PC-9 (cell line): ENCODE results near the gene OR2G2. TPM values are rescaled to one million over a fixed set of nuclear protein-coding genes. Genes with fewer than 3 reads are reported as not detected.

Experiments used
- BruUV-seq: library from RNA; stranded (reverse); fragments of 400-500 nt; replicated peaks from 2 replicates; lab custom pipeline; 2021; lab: Mats Ljungman, UMichigan
- CTCF ChIA-PET: fragments of 300-600 bp; sonication (Branson Sonifier 250); formaldehyde crosslinking; loops from one replicate; lab custom pipeline; 2022; ENCODE audit warnings: antibody characterized with exemption; lab: Charles Lee
- POLR2A ChIA-PET: fragments of 300-600 bp; sonication (Branson Sonifier 250); formaldehyde crosslinking; loops from one replicate; lab custom pipeline; 2022; ENCODE audit warnings: antibody characterized with exemption; ENCODE audit not compliant: unreplicated experiment; lab: Charles Lee
- DNase-seq, 2 experiments: peaks; one replicate each; pipeline versions ENCODE4 v3.0.0 to v3.0.0-alpha.2; 2015 to 2022; ENCODE audit warnings: mixed read lengths in 1 of 2
- H2AFZ ChIP-seq: fragments of 200-600 bp; sonication (generic); 2 replicates; pipeline ENCODE4 v1.8.1; 2017; ENCODE audit warnings: antibody characterized with exemption
- H3F3A ChIP-seq: fragments of 200-600 bp; sonication (generic); 2 replicates; pipeline ENCODE4 v1.8.1; 2017; ENCODE audit warnings: antibody characterized with exemption, mild to moderate bottlenecking, low read depth; ENCODE audit not compliant: insufficient read depth
- H3K27ac ChIP-seq: fragments of 200-600 bp; sonication (generic); 2 replicates; pipeline ENCODE4 v1.6.1; 2016; ENCODE audit warnings: mixed run types
- H3K27me3 ChIP-seq: fragments of 200-600 bp; sonication (generic); 2 replicates; pipeline ENCODE4 v1.6.1; 2016; ENCODE audit warnings: low read depth, mixed run types; ENCODE audit not compliant: insufficient read depth
- H3K36me3 ChIP-seq: fragments of 200-600 bp; sonication (generic); 2 replicates; pipeline ENCODE4 v1.6.1; 2016; ENCODE audit warnings: low read depth, mixed run types
- H3K4me1 ChIP-seq: fragments of 200-600 bp; sonication (generic); replicated peaks from 2 replicates; pipeline ENCODE4 v1.6.1; 2016; ENCODE audit warnings: mixed run types; ENCODE audit not compliant: insufficient read depth
- H3K4me2 ChIP-seq: fragments of 200-600 bp; sonication (generic); 2 replicates; pipeline ENCODE4 v1.6.1; 2017; ENCODE audit warnings: mixed run types
- H3K4me3 ChIP-seq: fragments of 200-600 bp; sonication (generic); 2 replicates; pipeline ENCODE4 v1.6.1; 2016; ENCODE audit warnings: mixed run types
- H3K79me2 ChIP-seq: fragments of 200-600 bp; sonication (generic); 2 replicates; pipeline ENCODE4 v1.6.1; 2017; ENCODE audit warnings: low read depth, mixed run types
- H3K9me2 ChIP-seq: fragments of 200-600 bp; sonication (generic); 2 replicates; pipeline ENCODE4 v1.8.1; 2017; ENCODE audit warnings: mild to moderate bottlenecking; ENCODE audit not compliant: insufficient read depth
- H3K9me3 ChIP-seq: fragments of 200-600 bp; sonication (generic); 2 replicates; pipeline ENCODE4 v1.8.1; 2016; ENCODE audit warnings: low read depth; ENCODE audit not compliant: insufficient read depth
- H4K20me1 ChIP-seq: fragments of 200-600 bp; sonication (generic); 2 replicates; pipeline ENCODE4 v1.8.1; 2017; ENCODE audit not compliant: insufficient read depth
- CTCF ChIP-seq: fragments of 200-600 bp; sonication (generic); conservative IDR thresholded peaks from 2 replicates; pipeline ENCODE4 v1.6.1; 2017; ENCODE audit warnings: mixed run types, antibody characterized with exemption, mild to moderate bottlenecking, moderate library complexity
- EZH2 ChIP-seq: fragments of 200-600 bp; sonication (generic); IDR thresholded peaks from 2 replicates; pipeline ENCODE4 v1.8.0; 2017; ENCODE audit warnings: antibody characterized with exemption, low read depth
- intact Hi-C: fragments of 100-400 bp; cut with micrococcal nuclease; formaldehyde crosslinking; loops from one replicate; pipeline ENCODE4 v1.10.0; 2022; ENCODE audit not compliant: unreplicated experiment
- total RNA-seq: library from RNA; stranded (reverse); gene quantifications from 2 replicates; pipeline ENCODE4 v1.2.3, GENCODE V29; 2021

Gene OR2G2
- total RNA-seq, 1 experiment from 2014 or later: not detected

DNA sequence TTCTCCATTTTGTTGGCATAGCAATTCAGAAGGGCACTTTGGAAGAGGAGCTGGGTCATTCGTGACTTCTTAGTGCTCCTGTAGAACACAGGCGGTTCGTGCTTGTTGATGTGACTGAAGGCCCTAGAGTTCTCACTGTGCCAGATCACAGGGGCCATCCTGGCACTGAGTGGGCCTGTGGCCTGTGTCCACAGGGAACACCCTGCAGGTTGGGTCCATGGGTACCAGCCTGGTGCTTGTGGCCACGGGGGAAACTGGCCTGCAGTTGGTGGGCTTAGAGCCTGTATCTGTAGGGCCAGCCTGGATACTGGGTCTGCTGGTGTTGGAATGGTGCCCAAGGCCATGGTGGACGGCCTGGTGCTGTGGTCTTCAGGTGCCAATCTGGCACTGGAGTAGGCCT lies 26.5 kb downstream of the OR2G2 start:
- no peaks in the 10 kb centered on the region for H3K9me3 ChIP-seq
- BruUV-seq: no TSS peak
- H3K4me2 ChIP-seq: no peak overlapping the region
- no peak for TF ChIP-seq CTCF
- TF ChIP-seq EZH2: no peak
- no peak overlapping the region for H3K4me3 ChIP-seq
- no peak for DNase-seq
- no peaks in the 10 kb centered on the region for H3K79me2 ChIP-seq
- ChIA-PET POLR2A (no interaction called here), CTCF (no interaction called here)
- no peaks in the 10 kb centered on the region for H3F3A ChIP-seq
- H3K4me1 ChIP-seq: no peaks in the 10 kb centered on the region
- no peaks in the 10 kb centered on the region for H3K36me3 ChIP-seq
- no peaks in the 10 kb centered on the region for H3K9me2 ChIP-seq
- H2AFZ ChIP-seq: no peak overlapping the region
- no peak overlapping the region for H3K27ac ChIP-seq
- no peaks in the 10 kb centered on the region for H4K20me1 ChIP-seq
- no peaks in the 10 kb centered on the region for H3K27me3 ChIP-seq
- intact Hi-C loops: no loop called here

- no TSS peak for BruUV-seq
- CTCF ChIA-PET: no interaction called here
- no peak for DNase-seq
Measured at GRCh38 chr1:247627951-247628350, 39.8 kb downstream of the OR2G2 start.

GRCh38 chr1:247638011-247638410 lies 49.9 kb downstream of the OR2G2 start:
- intact Hi-C loops: no loop called here
- Histone ChIP-seq H3K4me3 (no peak overlapping the region), H3K9me2 (no peaks in the 10 kb centered on the region), H3F3A (no peaks in the 10 kb centered on the region), H3K4me1 (no peaks in the 10 kb centered on the region), H3K9me3 (no peaks in the 10 kb centered on the region), H3K27ac (no peak overlapping the region), H3K79me2 (no peaks in the 10 kb centered on the region), H2AFZ (no peak overlapping the region), H3K4me2 (no peak overlapping the region), H3K36me3 (no peaks in the 10 kb centered on the region), H4K20me1 (no peaks in the 10 kb centered on the region), H3K27me3 (no peaks in the 10 kb centered on the region)
- TF ChIP-seq CTCF (no peak), EZH2 (no peak)
- no TSS peak for BruUV-seq
- POLR2A ChIA-PET: no interaction called here
- CTCF ChIA-PET: no interaction called here
- DNase-seq: no peak

More at GRCh38 chr1:247627951-247628350, 39.8 kb downstream of the OR2G2 start:
- TF ChIP-seq EZH2 (no peak), CTCF (no peak)
- Histone ChIP-seq H3F3A (no peaks in the 10 kb centered on the region), H2AFZ (no peak overlapping the region), H3K9me2 (no peaks in the 10 kb centered on the region), H4K20me1 (no peaks in the 10 kb centered on the region), H3K27me3 (no peaks in the 10 kb centered on the region), H3K9me3 (no peaks in the 10 kb centered on the region), H3K36me3 (no peaks in the 10 kb centered on the region), H3K27ac (no peak overlapping the region), H3K4me1 (no peaks in the 10 kb centered on the region), H3K4me3 (no peak overlapping the region), H3K4me2 (no peak overlapping the region), H3K79me2 (no peaks in the 10 kb centered on the region)
- intact Hi-C loops: no loop called here
- POLR2A ChIA-PET: no interaction called here
